IMR-90 (cell line): Measurements from ENCODE around the gene PPM1L. TPM values are rescaled to one million over a fixed set of nuclear protein-coding genes. Genes with fewer than 3 reads are reported as not detected.

Experiments
- ATAC-seq: fragments of 200-7000 bp; cut with Tn5 transposase; 2 replicates; pipeline ENCODE4 v1.9.1; 2020; ENCODE audit warnings: low read depth, mild to moderate bottlenecking, moderate library complexity
- BruUV-seq: library from RNA; stranded (reverse); fragments of 400-500 nt; replicated peaks from 2 replicates; lab custom pipeline; 2021; lab: Mats Ljungman, UMichigan
- CTCF ChIA-PET: fragments of 300-600 bp; formaldehyde crosslinking; extraction: SDS; loops from one replicate; lab custom pipeline; 2021; ENCODE audit warnings: antibody characterized with exemption; lab: Yijun Ruan, JAX
- POLR2A ChIA-PET: fragments of 300-600 bp; sonication (Branson Sonifier 250); formaldehyde crosslinking; loops from one replicate; lab custom pipeline; 2022; ENCODE audit warnings: antibody characterized with exemption; ENCODE audit not compliant: unreplicated experiment; lab: Charles Lee
- DNase-seq: peaks from one replicate; pipeline ENCODE4 v3.0.0; 2013
- H2AFZ ChIP-seq: replicated peaks from 2 replicates; pipeline ENCODE3; 2013; ENCODE audit warnings: low read length, mild to moderate bottlenecking; ENCODE audit not compliant: poor library complexity
- H2AK5ac ChIP-seq: 2 replicates; pipeline ENCODE4 v1.6.1; 2013; ENCODE audit warnings: low read depth, low read length, inconsistent platforms
- H2AK9ac ChIP-seq: replicated peaks from 2 replicates; pipeline ENCODE3; 2013; ENCODE audit warnings: mild to moderate bottlenecking, low read depth, low read length, moderate library complexity; ENCODE audit not compliant: poor library complexity
- H2BK120ac ChIP-seq: 2 replicates; pipeline ENCODE4 v1.6.1; 2013; ENCODE audit warnings: low read depth, low read length, inconsistent platforms
- H2BK15ac ChIP-seq: 3 replicates; pipeline ENCODE4 v1.6.1; 2013; ENCODE audit warnings: low read depth, low read length, inconsistent platforms
- H2BK20ac ChIP-seq: 2 replicates; pipeline ENCODE4 v1.6.1; 2013; ENCODE audit warnings: low read depth, mild to moderate bottlenecking, inconsistent platforms, low read length, moderate library complexity
- H2BK5ac ChIP-seq: 2 replicates; pipeline ENCODE4 v1.6.1; 2013; ENCODE audit warnings: mild to moderate bottlenecking, low read depth, low read length, inconsistent platforms; ENCODE audit not compliant: poor library complexity, severe bottlenecking
- H3K14ac ChIP-seq: replicated peaks from 2 replicates; pipeline ENCODE4 v1.6.1; 2013; ENCODE audit warnings: low read depth, low read length, inconsistent platforms
- H3K18ac ChIP-seq: 2 replicates; pipeline ENCODE4 v1.6.1; 2013; ENCODE audit warnings: low read depth, low read length, control low read depth
- H3K23ac ChIP-seq: 2 replicates; pipeline ENCODE4 v1.6.1; 2013; ENCODE audit warnings: low read depth, low read length, inconsistent platforms
- H3K27ac ChIP-seq: 2 replicates; pipeline ENCODE4 v1.5.1; 2013; ENCODE audit warnings: mild to moderate bottlenecking, control low read depth, low read length; ENCODE audit not compliant: insufficient read depth
- H3K27me3 ChIP-seq: 2 replicates; pipeline ENCODE4 v1.6.1; 2013; ENCODE audit warnings: low read length; ENCODE audit not compliant: control insufficient read depth, insufficient read depth
- H3K36me3 ChIP-seq: 2 replicates; pipeline ENCODE4 v1.6.1; 2013; ENCODE audit warnings: low read length, mixed read lengths; ENCODE audit not compliant: control insufficient read depth, insufficient read depth
- H3K4ac ChIP-seq: 2 replicates; pipeline ENCODE4 v1.6.1; 2013; ENCODE audit warnings: low read depth, low read length, inconsistent platforms
- H3K4me1 ChIP-seq: 2 replicates; pipeline ENCODE4 v1.6.1; 2013; ENCODE audit warnings: low read length, mixed read lengths; ENCODE audit not compliant: control insufficient read depth, insufficient read depth
- H3K4me2 ChIP-seq: 2 replicates; pipeline ENCODE4 v1.6.1; 2013; ENCODE audit warnings: low read depth, mild to moderate bottlenecking, control low read depth, low read length, moderate library complexity
- H3K4me3 ChIP-seq: 2 replicates; pipeline ENCODE4 v1.5.1; 2013; ENCODE audit warnings: low read depth, mild to moderate bottlenecking, control low read depth, low read length, moderate library complexity; ENCODE audit not compliant: insufficient read depth
- H3K56ac ChIP-seq: 2 replicates; pipeline ENCODE4 v1.6.1; 2013; ENCODE audit warnings: low read length, inconsistent platforms; ENCODE audit not compliant: insufficient read depth; ENCODE audit errors: extremely low read depth
- H3K79me1 ChIP-seq, 2 experiments: 2 replicates each; pipeline ENCODE4 v1.6.1; 2013; ENCODE audit warnings: low read length in 2 of 2, inconsistent platforms in 1 of 2, low read depth in 1 of 2
- H3K9ac ChIP-seq: 2 replicates; pipeline ENCODE4 v1.6.1; 2013; ENCODE audit warnings: low read depth, low read length, control low read depth
- H3K9me1 ChIP-seq: 2 replicates; pipeline ENCODE4 v1.6.1; 2013; ENCODE audit warnings: low read length, inconsistent platforms; ENCODE audit not compliant: insufficient read depth
- H3K9me3 ChIP-seq: 2 replicates; pipeline ENCODE4 v1.6.1; 2013; ENCODE audit warnings: low read length; ENCODE audit not compliant: control insufficient read depth, insufficient read depth
- H4K20me1 ChIP-seq: 2 replicates; pipeline ENCODE4 v1.6.1; 2013; ENCODE audit warnings: low read length, inconsistent platforms; ENCODE audit not compliant: insufficient read depth
- H4K5ac ChIP-seq: 2 replicates; pipeline ENCODE4 v1.6.1; 2013; ENCODE audit warnings: mild to moderate bottlenecking, low read depth, low read length, control low read depth
- H4K8ac ChIP-seq, 2 experiments: 2 replicates each; pipeline ENCODE4 v1.6.1; 2013; ENCODE audit warnings: low read depth in 2 of 2, low read length in 2 of 2, control low read depth in 1 of 2, inconsistent platforms in 1 of 2
- H4K91ac ChIP-seq: 2 replicates; pipeline ENCODE4 v1.6.1; 2013; ENCODE audit warnings: low read depth, low read length, inconsistent platforms; ENCODE audit not compliant: insufficient read depth
- BHLHE40 ChIP-seq: fragments of 150-350 bp; IDR thresholded peaks from 2 replicates; pipeline ENCODE4 v1.6.1; 2016; ENCODE audit warnings: mild to moderate bottlenecking, low read depth, low read length
- CEBPB ChIP-seq: IDR thresholded peaks from 2 replicates; pipeline ENCODE4 v1.6.1; 2012; ENCODE audit warnings: low read depth, low read length, improper control_type of control experiment
- CHD1 ChIP-seq: IDR thresholded peaks from 2 replicates; pipeline ENCODE4 v1.6.1; 2012; ENCODE audit warnings: low read depth, low read length, improper control_type of control experiment
- CTCF ChIP-seq: conservative IDR thresholded peaks from 2 replicates; pipeline ENCODE4 v1.5.1; 2012; ENCODE audit warnings: mild to moderate bottlenecking, low read depth, low read length, improper control_type of control experiment
- ELK1 ChIP-seq: fragments of 150-350 bp; IDR thresholded peaks from 2 replicates; pipeline ENCODE4 v1.6.1; 2016; ENCODE audit warnings: low read depth, mild to moderate bottlenecking, low read length, moderate library complexity, borderline replicate concordance
- FOS ChIP-seq: fragments of 150-350 bp; IDR thresholded peaks from 2 replicates; pipeline ENCODE4 v1.6.1; 2016; ENCODE audit warnings: low read depth, low read length
- MAFK ChIP-seq: IDR thresholded peaks from 2 replicates; pipeline ENCODE4 v1.6.1; 2012; ENCODE audit warnings: low read depth, low read length, improper control_type of control experiment
- MAZ ChIP-seq: IDR thresholded peaks from 2 replicates; pipeline ENCODE4 v1.6.1; 2012; ENCODE audit warnings: low read depth, mild to moderate bottlenecking, low read length, improper control_type of control experiment, moderate library complexity, borderline replicate concordance
- MXI1 ChIP-seq: IDR thresholded peaks from 2 replicates; pipeline ENCODE4 v1.6.1; 2012; ENCODE audit warnings: low read depth, mild to moderate bottlenecking, low read length, moderate library complexity, borderline replicate concordance
- NFE2L2 ChIP-seq: fragments of 150-350 bp; IDR thresholded peaks from 2 replicates; pipeline ENCODE4 v1.6.1; 2016; ENCODE audit warnings: low read depth, mild to moderate bottlenecking, low read length
- POLR2A ChIP-seq: IDR thresholded peaks from 2 replicates; pipeline ENCODE4 v1.6.1; 2012; ENCODE audit warnings: mild to moderate bottlenecking, low read depth, low read length
- RAD21 ChIP-seq: IDR thresholded peaks from 2 replicates; pipeline ENCODE4 v1.6.1; 2012; ENCODE audit warnings: low read length, improper control_type of control experiment
- RCOR1 ChIP-seq: IDR thresholded peaks from 2 replicates; pipeline ENCODE4 v1.6.1; 2012; ENCODE audit warnings: mild to moderate bottlenecking, low read length, improper control_type of control experiment; ENCODE audit not compliant: insufficient replicate concordance
- RFX5 ChIP-seq: IDR thresholded peaks from 2 replicates; pipeline ENCODE4 v1.8.0; 2012; ENCODE audit warnings: low read depth, mild to moderate bottlenecking, low read length, moderate library complexity
- SMC3 ChIP-seq: fragments of 150-350 bp; IDR thresholded peaks from 2 replicates; pipeline ENCODE4 v1.6.1; 2016; ENCODE audit warnings: low read depth, mild to moderate bottlenecking, antibody characterized with exemption, low read length, moderate library complexity
- USF2 ChIP-seq: fragments of 150-350 bp; IDR thresholded peaks from 2 replicates; pipeline ENCODE4 v1.6.1; 2017; ENCODE audit warnings: mild to moderate bottlenecking, antibody characterized with exemption, low read length, low read depth
- WGBS, 2 experiments: methylation state at CpG; one replicate each; pipeline versions ENCODE4 v1.1.5 to v1.1.7; 2013; ENCODE audit warnings: missing lambda C conversion rate in 2 of 2; ENCODE audit not compliant: insufficient read length in 1 of 2; ENCODE audit errors: extremely low coverage in 2 of 2; 5-methylcytosine and 5-hydroxymethylcytosine counted together
- dilution Hi-C: fragments of 300-500 bp; cut with HindIII; formaldehyde crosslinking; loops from one replicate; pipeline ENCODE4 v1.14.3; 2018; ENCODE audit warnings: low sequenced_read_pairs; ENCODE audit not compliant: unreplicated experiment
- in situ Hi-C: fragments of 300-500 bp; cut with MboI; formaldehyde crosslinking; loops from 3 replicates; pipeline ENCODE4 v1.14.3; 2019; ENCODE audit warnings: low sequenced_read_pairs, inconsistent platforms, mixed read lengths
- intact Hi-C: fragments of 100-400 bp; cut with micrococcal nuclease; formaldehyde crosslinking; loops from 2 replicates; pipeline ENCODE4 v1.10.0; 2022
- polyA plus RNA-seq, 3 experiments: library from polyadenylated mRNA; depleted of rRNA; stranded (reverse); fragments of >200 nt; gene quantifications; 2 replicates each; pipeline ENCODE4 v1.2.3, GENCODE V29; 2012; ENCODE audit warnings: low replicate concordance in 1 of 3
- total RNA-seq: library from RNA; depleted of rRNA; stranded (reverse); fragments of >200 nt; gene quantifications from 2 replicates; pipeline ENCODE4 v1.2.3, GENCODE V29; 2012

PPM1L gene
- total and polyA plus RNA-seq, 2 of the 4 experiments (the other 2 are of a cell fraction): 0.14 to 0.18 TPM

- CTCF ChIA-PET: no interaction called here
- Histone ChIP-seq H2BK5ac (no peak overlapping the region), H3K36me3 (no peaks in the 10 kb centered on the region), H4K5ac (no peak overlapping the region), H2BK120ac (no peak overlapping the region), H3K9me1 (no peaks in the 10 kb centered on the region), H3K27me3 (no peaks in the 10 kb centered on the region), H3K4me1 (no peaks in the 10 kb centered on the region), H2AK9ac (no peak overlapping the region), H2AK5ac (no peak overlapping the region), H3K4ac (no peak overlapping the region), H3K18ac (no peak overlapping the region), H4K8ac (no peak overlapping the region), H3K4me3 (no peak overlapping the region), H3K23ac (no peak overlapping the region), H4K20me1 (no peaks in the 10 kb centered on the region), H3K4me2 (no peak overlapping the region), H2BK15ac (no peak overlapping the region), H3K27ac (no peak overlapping the region), H3K56ac (no peak overlapping the region), H3K79me1 (no peaks in the 10 kb centered on the region), H2BK20ac (no peak overlapping the region), H4K91ac (no peak overlapping the region), H3K9me3 (no peaks in the 10 kb centered on the region), H3K14ac (no peak overlapping the region), H3K9ac (no peak overlapping the region), H2AFZ (no peak overlapping the region)
- 40 to 100% methylated on average over 1 of the region's 2 CpGs for WGBS, 2 experiments
- in situ Hi-C loops: no loop called here
- TF ChIP-seq MXI1 (no peak), CHD1 (no peak), CTCF (no peak), RAD21 (no peak), CEBPB (no peak), POLR2A (no peak), USF2 (no peak), BHLHE40 (no peak), MAZ (no peak), RFX5 (no peak), MAFK (no peak), ELK1 (no peak), SMC3 (no peak), NFE2L2 (no peak), FOS (no peak), RCOR1 (no peak)
- BruUV-seq: no TSS peak
- ATAC-seq (no peak), DNase-seq (no peak)
- intact Hi-C loops: no loop called here
- dilution Hi-C loops: no loop called here
- POLR2A ChIA-PET: no interaction called here
Observed at GRCh38 chr3:161042023-161042501, 286.0 kb downstream of the PPM1L start.
